HG03439 (cell line): ENCODE results near the gene MRPL52.
A peak's percentile ranks its signal among the peaks of the same experiment; 100 is the strongest.
"Not testable (repeated sequence)": the region's sequence is repeated elsewhere in the genome, so short reads cannot be mapped to it uniquely, and the experiment has no call there.

ENCODE experiments used
- ATAC-seq: cut with Tn5 transposase; IDR thresholded peaks from one replicate; pipeline ENCODE4 v1.9.1; 2021; ENCODE audit warnings: mild to moderate bottlenecking, moderate library complexity; ENCODE audit not compliant: unreplicated experiment

MRPL52 gene

GRCh38 chr14:22852940-22853767 lies 23.5 kb downstream of the MRPL52 start:
- ATAC-seq = no peak

DNA sequence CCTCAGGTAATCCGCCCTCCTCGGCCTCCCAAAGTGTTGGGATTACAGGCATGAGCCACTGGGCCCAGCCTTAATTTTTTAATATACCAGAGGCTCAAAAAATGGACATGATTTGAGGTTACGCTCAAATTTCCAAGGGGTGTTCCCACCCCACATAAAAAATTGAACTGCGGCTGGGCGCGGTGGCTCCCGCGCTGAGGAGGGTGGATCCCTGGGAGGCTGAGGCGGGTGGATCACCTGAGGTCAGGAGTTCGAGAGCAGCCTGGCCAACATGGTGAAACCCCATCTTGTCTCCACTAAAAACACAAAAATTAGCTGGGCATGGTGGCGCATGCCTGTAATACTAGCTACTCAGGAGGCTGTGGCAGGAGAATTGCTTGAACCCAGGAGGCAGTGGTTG lies 24.6 kb downstream of the MRPL52 start:
- not testable (repeated sequence) for ATAC-seq

DNA sequence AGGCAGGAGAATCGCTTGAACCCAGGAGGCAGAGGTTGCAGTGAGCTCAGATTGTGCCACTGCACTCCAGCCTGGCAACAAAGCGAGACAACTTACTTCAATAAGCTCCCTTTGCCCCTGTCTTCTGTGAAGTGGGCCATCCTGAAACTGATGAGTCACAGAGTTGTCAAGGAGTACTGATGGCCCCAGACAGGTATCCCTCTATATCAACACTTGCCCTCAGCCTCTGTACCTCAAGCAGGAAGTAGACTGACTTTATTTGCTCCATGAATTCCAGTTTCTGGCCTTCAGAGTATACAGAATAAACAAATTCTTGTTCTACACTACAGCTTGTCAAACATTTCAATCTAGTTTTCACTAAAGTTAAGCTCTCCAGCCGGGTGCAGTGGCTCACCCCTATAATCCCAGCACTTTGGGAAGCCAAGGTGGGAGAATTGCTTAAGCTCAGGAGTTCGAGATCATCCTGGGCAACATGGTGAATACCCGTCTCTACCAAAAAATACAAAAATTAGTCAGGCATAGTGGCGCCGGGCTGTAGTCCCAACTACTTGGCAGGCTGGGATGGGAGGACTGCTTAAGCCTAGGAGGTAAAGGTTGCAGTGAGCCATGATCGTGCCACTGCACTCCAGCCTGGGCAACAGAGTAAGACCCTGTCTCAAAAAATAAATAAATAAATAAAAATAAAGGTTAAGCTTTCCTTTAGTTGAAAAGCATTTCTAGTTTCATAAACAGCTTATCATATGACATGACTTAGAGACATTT lies 25.5 kb downstream of the MRPL52 start:
- no peak for ATAC-seq

DNA sequence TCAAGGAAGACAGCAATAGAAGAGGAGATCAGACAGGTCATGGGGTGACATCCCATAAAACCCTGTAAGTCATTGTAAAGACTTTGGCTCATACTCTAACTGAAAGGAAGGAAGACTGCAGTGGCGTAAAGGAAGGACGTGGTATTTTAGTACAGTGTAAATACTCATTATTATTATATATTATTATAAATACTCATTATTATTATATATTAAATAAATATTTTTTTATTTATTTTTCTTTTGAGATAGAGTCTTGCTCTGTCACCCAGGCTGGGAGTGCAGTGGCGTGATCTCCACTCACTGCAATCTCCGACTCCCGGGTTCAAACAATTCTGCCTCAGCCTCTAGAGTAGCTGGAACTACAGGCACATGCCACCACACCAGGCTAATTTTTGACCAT lies 26.7 kb downstream of the MRPL52 start:
- ATAC-seq = no peak

DNA sequence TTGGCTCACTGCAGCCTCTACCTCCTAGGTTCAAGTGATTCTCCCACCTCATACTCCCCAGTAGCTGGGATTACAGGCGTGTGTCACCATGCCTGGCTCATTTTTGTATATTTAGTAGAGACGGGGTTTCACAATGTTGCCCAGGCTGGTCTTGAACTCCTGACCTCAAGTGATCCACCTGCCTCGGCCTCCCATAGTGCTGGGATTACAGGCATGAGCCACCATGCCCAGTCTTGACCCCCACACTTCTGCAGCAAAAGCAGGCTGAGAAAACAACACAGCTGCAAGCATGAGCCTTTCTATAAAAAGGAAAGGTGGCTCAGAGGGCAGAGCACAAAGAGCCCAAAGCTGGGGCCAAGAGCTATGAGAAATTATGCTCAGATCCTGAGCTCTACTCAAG lies 30.7 kb downstream of the MRPL52 start:
- not testable (repeated sequence) for ATAC-seq

DNA sequence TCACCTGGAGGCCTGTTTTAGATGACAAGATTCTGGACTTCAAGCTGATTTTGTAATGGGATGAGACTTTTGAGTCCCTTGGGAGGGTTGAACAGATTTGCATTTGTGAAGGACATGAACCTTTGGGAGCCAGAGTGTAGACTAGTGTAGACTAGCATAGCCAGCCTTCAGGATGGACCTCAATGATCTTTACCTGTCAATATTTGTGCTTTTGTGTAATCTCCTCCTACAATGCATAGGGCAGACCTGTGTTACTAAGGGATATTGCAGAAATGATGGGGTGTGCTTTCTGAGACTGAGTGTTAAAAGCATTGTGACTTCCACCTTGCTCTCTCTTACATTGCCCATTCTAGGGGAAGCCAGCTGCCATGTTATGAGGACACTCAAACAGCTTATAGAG lies 32.0 kb downstream of the MRPL52 start:
- no peak for ATAC-seq

DNA sequence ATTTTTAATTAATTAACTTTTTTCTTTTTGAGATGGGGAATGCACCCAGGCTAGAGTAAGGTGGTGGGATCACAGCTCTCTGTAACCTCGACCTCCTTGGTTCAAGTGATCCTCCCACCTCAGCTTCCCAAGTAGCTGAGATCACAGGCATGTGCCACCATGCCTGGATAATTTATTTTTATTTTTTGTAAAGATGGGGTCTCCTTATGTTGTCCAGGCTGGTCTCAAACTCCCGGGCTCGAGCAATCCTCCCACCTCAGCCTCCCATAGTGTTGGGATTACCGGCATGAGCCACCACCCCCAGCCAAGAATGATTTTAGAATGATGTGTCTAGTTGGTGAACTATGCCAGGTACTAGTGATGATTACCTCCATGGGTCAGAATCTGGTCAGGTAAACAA lies 35.3 kb downstream of the MRPL52 start:
- ATAC-seq = no peak

DNA sequence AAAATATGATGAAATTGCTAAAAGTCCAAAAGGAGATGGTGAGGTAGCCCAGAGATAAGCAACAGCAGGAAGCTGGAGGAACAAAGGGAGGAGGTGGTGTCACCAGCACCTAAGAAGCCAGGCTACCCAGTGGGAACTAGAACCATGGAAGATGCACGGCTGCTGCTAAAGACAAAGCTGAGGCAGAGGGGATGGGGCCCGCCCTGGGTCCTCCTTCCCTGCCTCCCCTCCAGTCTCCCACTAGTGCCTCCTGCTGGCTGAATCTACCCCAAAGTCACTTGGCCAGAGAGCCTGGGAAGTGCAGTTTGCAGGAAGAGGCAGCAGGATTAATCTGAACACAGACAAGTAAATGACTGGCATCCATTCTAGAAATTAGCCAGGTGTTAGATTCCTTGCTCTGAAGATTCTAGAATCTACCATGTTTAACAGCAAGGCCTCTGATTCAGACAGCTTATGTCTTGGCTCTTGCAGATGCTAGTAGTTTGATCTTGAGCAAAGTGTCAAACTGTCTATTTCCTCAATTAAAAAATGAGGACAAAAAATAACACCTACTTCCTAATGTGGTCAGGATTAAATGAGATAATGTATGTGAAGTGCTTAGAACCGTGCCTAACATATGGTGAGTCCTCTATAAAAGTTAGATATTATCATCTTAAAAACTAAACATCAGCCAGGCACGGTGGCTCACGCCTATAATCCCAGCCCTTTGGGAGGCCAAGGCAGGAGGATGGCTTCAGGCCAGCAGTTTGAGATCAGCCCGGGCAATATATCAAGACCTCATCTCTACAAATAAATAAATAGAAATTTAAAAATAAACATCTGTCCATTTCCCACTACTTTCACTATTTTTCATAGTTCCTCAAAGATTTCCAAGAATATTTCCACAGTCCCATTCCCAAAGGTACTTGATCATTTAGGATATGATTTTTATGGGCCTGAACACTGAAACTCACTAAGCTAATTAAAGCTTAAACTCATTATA lies 36.0 kb downstream of the MRPL52 start:
- ATAC-seq = no peak

DNA sequence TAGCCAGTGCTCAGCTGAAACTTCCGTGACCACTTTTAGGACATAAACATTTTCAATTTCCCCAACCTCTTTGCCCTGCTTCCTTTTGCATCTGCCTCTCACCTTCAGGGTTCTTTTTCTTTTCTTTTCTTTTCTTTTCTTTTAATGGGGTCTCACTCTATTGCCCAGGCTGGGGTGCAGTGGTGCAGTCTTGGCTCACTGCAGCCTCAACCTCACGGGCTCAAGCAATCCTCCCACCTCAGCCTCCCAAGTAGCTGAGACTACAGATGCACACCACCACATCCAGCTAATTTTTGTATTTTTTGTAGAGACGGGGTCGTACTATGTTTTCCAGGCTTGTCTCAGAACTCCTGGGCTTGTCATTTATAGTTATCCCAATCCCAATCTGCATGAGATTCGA lies 37.2 kb downstream of the MRPL52 start:
- ATAC-seq = no peak

DNA sequence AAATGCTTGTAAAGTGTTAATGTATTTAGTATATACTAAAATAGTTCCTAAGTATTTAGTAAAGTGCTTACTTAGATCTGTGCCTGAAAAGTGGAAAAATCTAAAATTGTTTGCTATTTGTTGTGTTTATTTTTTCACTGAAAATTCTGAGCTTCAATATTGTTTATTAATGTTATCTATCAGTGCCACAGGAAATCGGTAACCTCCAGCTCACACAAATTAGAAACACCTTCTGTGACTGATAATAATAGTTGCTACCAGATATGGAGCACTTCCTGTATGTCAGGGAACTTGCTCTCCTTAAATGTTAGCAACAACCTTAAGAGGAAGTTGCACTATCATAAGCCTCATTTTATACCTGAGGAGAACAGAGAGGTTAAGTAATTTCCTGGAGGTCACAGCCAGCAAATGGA lies 41.1 kb downstream of the MRPL52 start:
- ATAC-seq = peak; percentile 34

DNA sequence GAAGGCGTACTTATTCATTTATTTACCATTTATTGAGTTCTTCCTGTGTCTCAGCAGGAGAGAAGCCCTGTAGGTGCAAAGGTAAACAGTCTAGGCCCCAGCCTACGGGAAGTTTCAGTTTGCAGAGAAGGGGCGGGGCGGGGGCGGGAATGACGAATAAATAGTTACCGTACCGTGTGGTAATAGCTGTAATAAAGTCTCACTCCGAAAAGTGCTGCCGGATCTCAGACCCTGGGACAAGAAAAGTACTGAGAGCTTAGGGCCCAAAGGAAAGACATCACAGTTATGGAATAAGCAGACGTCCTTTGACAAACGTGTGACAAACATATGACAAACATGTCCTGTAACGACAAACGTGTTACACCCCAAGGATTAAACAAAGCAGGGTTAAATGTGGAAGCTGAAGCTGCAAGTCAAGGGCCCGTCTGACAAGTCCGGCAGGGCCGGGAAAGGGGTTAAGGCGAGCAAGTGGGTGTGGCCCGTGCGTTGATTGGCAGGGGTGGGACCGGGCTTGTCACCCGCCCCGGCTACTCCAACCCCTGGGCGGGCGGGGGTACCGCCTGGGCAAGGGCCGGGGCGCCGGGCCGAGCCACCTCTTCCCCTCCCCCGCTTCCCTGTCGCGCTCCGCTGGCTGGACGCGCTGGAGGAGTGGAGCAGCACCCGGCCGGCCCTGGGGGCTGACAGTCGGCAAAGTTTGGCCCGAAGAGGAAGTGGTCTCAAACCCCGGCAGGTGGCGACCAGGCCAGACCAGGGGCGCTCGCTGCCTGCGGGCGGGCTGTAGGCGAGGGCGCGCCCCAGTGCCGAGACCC lies 41.7 kb downstream of the MRPL52 start, which contains the start of gene LRP10:
Gene LRP10, plus strand, starts transcription at position 517 of the 809 bp plus-strand sequence. CDS start 564 bp downstream, outside the sequence.
- ATAC-seq = peak; percentile 81

DNA sequence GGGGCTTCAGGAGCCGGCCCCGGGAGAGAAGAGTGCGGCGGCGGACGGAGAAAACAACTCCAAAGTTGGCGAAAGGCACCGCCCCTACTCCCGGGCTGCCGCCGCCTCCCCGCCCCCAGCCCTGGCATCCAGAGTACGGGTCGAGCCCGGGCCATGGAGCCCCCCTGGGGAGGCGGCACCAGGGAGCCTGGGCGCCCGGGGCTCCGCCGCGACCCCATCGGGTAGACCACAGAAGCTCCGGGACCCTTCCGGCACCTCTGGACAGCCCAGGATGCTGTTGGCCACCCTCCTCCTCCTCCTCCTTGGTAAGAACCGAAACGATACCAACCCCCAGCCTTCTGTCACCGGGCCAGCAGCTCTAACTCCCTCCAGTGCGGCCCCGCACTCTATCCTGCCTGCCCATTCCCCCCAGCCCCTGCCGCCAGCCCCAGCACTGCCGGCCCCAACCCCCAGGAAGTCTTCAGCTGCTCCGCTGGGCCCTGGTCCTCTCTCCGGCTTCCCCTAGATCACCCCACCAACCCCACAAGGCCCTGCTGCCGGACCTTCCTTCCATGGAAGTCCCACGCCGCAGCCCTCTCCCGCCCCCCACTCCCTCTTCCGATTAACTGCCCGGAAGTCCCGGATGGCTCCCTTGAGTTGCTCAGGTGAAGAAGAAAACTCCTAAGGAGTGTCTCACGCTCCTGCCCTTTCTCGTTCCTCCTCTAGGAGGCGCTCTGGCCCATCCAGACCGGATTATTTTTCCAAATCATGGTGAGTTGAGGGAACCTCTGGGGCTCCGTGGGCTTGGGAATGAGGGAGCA lies 42.5 kb downstream of the MRPL52 start:
- peak; percentile 28 for ATAC-seq

DNA sequence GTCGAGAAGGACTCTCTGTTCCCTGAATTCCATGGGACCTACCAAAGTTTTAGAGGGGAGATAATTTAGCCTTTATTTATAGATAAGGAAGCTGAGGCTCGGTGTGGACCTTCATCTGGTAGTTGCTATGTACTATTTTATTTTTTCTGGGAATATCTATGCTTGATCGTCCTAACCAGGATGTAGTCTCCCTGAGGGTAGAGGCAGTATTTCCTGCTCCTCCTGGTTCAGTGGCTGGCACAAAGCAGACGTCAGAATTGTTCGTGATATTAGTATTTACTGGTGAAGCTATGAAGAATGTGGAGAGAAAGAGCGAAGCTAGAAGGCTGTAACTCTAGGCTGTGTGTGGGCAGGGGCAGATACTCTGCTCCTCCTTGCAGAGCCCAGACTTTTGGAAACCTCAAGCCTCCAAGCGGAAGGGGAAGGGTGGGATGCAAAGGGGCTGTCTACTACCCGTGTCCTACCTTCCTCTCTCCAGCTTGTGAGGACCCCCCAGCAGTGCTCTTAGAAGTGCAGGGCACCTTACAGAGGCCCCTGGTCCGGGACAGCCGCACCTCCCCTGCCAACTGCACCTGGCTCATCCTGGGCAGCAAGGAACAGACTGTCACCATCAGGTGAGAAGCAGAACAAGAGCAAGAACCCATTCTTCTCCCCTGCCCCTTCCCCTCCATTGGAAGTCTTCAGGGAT lies 43.3 kb downstream of the MRPL52 start:
- no peak for ATAC-seq

- ATAC-seq = no peak
Observed at GRCh38 chr14:22875003-22875747, 45.5 kb downstream of the MRPL52 start.

DNA sequence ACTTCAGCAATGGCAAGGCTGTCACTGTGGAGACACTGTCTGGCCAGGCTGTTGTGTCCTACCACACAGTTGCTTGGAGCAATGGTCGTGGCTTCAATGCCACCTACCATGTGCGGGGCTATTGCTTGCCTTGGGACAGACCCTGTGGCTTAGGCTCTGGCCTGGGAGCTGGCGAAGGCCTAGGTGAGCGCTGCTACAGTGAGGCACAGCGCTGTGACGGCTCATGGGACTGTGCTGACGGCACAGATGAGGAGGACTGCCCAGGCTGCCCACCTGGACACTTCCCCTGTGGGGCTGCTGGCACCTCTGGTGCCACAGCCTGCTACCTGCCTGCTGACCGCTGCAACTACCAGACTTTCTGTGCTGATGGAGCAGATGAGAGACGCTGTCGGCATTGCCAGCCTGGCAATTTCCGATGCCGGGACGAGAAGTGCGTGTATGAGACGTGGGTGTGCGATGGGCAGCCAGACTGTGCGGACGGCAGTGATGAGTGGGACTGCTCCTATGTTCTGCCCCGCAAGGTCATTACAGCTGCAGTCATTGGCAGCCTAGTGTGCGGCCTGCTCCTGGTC lies 46.1 kb downstream of the MRPL52 start:
- no peak for ATAC-seq

DNA sequence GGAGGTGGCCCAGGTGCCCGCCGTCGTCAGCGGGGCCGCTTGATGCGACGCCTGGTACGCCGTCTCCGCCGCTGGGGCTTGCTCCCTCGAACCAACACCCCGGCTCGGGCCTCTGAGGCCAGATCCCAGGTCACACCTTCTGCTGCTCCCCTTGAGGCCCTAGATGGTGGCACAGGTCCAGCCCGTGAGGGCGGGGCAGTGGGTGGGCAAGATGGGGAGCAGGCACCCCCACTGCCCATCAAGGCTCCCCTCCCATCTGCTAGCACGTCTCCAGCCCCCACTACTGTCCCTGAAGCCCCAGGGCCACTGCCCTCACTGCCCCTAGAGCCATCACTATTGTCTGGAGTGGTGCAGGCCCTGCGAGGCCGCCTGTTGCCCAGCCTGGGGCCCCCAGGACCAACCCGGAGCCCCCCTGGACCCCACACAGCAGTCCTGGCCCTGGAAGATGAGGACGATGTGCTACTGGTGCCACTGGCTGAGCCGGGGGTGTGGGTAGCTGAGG lies 47.4 kb downstream of the MRPL52 start:
- ATAC-seq = no peak
